Neural cell (in vitro differentiated cells): Measurements from ENCODE around the gene ABCA1.

Experiments
- CTCF ChIP-seq: fragments of 450-650 bp; IDR thresholded peaks from 2 replicates; pipeline ENCODE4 v1.5.1; 2014; ENCODE audit warnings: antibody characterized with exemption, mild to moderate bottlenecking, moderate library complexity; ENCODE audit not compliant: poor library complexity, severe bottlenecking
- EP300 ChIP-seq: fragments of 450-650 bp; conservative IDR thresholded peaks from 2 replicates; pipeline ENCODE4 v1.6.1; 2014; ENCODE audit warnings: antibody characterized with exemption, mild to moderate bottlenecking, moderate library complexity; ENCODE audit not compliant: poor library complexity, severe bottlenecking
- EZH2 ChIP-seq: fragments of 200-600, 300-800 bp; shearing (Covaris generic), sonication (generic); IDR thresholded peaks from 2 replicates; pipeline ENCODE4 v1.6.1; 2014; ENCODE audit warnings: antibody characterized with exemption, low read length, borderline replicate concordance, mild to moderate bottlenecking; ENCODE audit not compliant: insufficient read depth, poor library complexity, severe bottlenecking
- POLR2AphosphoS5 ChIP-seq: IDR thresholded peaks from 2 replicates; pipeline ENCODE4 v1.6.1; 2012
- RAD21 ChIP-seq: fragments of 450-650 bp; conservative IDR thresholded peaks from 2 replicates; pipeline ENCODE4 v1.6.1; 2014; ENCODE audit warnings: antibody characterized with exemption, mild to moderate bottlenecking, moderate library complexity
- REST ChIP-seq: IDR thresholded peaks from 2 replicates; pipeline ENCODE4 v1.6.1; 2012; ENCODE audit warnings: borderline replicate concordance

GRCh38 chr9:104858271-104858670, 69.7 kb downstream of the ABCA1 start:
- TF ChIP-seq EZH2, result no peak
- TF ChIP-seq CTCF, result no peak
- no peak for TF ChIP-seq POLR2AphosphoS5
- TF ChIP-seq EP300, result no peak
- no peak for TF ChIP-seq REST
- TF ChIP-seq RAD21, result no peak
